GM19324 (cell line): ENCODE data around the gene ADAMTS13.
A peak's percentile ranks its signal among the peaks of the same experiment; 100 is the strongest.
"Not testable (repeated sequence)": the region's sequence is repeated elsewhere in the genome, so short reads cannot be mapped to it uniquely, and the experiment has no call there.

ENCODE experiments used
- ATAC-seq: cut with Tn5 transposase; IDR thresholded peaks from one replicate; pipeline ENCODE4 v1.9.1; 2021; ENCODE audit warnings: mild to moderate bottlenecking, moderate library complexity; ENCODE audit not compliant: unreplicated experiment, low FRiP score

The ADAMTS13 gene

GRCh38 chr9:133391449-133391848 is 30.7 kb upstream of the ADAMTS13 start:
- not testable (repeated sequence) for ATAC-seq

GRCh38 chr9:133392308-133392707 is 29.9 kb upstream of the ADAMTS13 start:
- not testable (repeated sequence) for ATAC-seq

GRCh38 chr9:133393399-133393798 is 28.8 kb upstream of the ADAMTS13 start:
- ATAC-seq: no peak

GRCh38 chr9:133394687-133395271 is 27.4 kb upstream of the ADAMTS13 start:
- no peak for ATAC-seq

GRCh38 chr9:133396952-133397351 is 25.2 kb upstream of the ADAMTS13 start:
- no peak for ATAC-seq

GRCh38 chr9:133397370-133397769 is 24.8 kb upstream of the ADAMTS13 start:
- ATAC-seq: no peak

- ATAC-seq: no peak
Measured at GRCh38 chr9:133397895-133398294, 24.3 kb upstream of the ADAMTS13 start.

GRCh38 chr9:133400292-133400691 is 21.9 kb upstream of the ADAMTS13 start:
- ATAC-seq: no peak

- ATAC-seq: no peak
Measured at GRCh38 chr9:133401588-133401987, 20.6 kb upstream of the ADAMTS13 start.

GRCh38 chr9:133402689-133403088 is 19.5 kb upstream of the ADAMTS13 start:
- ATAC-seq: no peak

- no peak for ATAC-seq
Measured at GRCh38 chr9:133403766-133404453, 18.3 kb upstream of the ADAMTS13 start.

GRCh38 chr9:133404454-133405002 is 17.6 kb upstream of the ADAMTS13 start:
- ATAC-seq: no peak

GRCh38 chr9:133405508-133406438 is 16.4 kb upstream of the ADAMTS13 start:
- no peak for ATAC-seq

GRCh38 chr9:133406480-133407307 is 15.5 kb upstream of the ADAMTS13 start:
- ATAC-seq: no peak

- ATAC-seq: no peak
Measured at GRCh38 chr9:133408042-133408441, 14.1 kb upstream of the ADAMTS13 start.

- ATAC-seq: no peak
Measured at GRCh38 chr9:133415170-133415569, 7.0 kb upstream of the ADAMTS13 start.

GRCh38 chr9:133417541-133418461 is 4.4 kb upstream of the ADAMTS13 start, which contains the start of gene REXO4:
Gene REXO4 (minus strand): TSS chr9:133418010. CDS start chr9:133417844, 166 bp downstream.
- peak; percentile 85 for ATAC-seq

GRCh38 chr9:133419005-133419404 is 3.2 kb upstream of the ADAMTS13 start:
- no peak for ATAC-seq

- no peak for ATAC-seq
Measured at GRCh38 chr9:133420392-133420827, 1.8 kb upstream of the ADAMTS13 start.
